ENCODE data around the gene SUGP1. TPM values are rescaled to one million over a fixed set of nuclear protein-coding genes. Genes with fewer than 3 reads are reported as not detected.

The SUGP1 gene
- total RNA-seq, 2 donors from 2014 or later = 50.2 to 51.1 TPM

DNA sequence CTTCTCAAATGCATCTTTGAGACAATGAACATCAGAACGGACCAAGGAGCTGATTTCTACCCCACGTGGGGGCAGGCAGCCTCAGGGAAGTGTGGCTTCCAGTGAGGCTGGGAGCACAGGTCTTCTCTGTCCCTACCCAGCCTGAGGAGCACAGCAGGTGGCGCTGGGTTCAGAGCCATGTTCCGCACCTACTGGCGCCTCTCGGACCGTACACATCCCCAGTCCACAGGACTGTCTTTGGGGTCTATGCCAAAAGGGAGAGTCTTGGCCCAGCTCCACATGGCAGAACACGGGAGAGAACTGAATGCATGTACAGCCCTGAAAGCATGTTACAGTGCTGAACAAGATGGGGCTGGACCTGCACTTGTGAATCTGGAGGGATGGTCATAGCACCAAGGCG, 22.6 kb downstream of the SUGP1 start:
- Mint-ChIP-seq H3K4me1 (no peaks in the 10 kb centered on the region), H3K36me3 (ENCODE audit: low read depth) (peaks cover 66% of the 10 kb centered on the region), H3K9me3 (no peaks in the 10 kb centered on the region), H3K4me3 (no peak overlapping the region), H3K27ac (no peak overlapping the region), H3K27me3 (no peaks in the 10 kb centered on the region)
- ATAC-seq (replicated peaks) = no peak

DNA sequence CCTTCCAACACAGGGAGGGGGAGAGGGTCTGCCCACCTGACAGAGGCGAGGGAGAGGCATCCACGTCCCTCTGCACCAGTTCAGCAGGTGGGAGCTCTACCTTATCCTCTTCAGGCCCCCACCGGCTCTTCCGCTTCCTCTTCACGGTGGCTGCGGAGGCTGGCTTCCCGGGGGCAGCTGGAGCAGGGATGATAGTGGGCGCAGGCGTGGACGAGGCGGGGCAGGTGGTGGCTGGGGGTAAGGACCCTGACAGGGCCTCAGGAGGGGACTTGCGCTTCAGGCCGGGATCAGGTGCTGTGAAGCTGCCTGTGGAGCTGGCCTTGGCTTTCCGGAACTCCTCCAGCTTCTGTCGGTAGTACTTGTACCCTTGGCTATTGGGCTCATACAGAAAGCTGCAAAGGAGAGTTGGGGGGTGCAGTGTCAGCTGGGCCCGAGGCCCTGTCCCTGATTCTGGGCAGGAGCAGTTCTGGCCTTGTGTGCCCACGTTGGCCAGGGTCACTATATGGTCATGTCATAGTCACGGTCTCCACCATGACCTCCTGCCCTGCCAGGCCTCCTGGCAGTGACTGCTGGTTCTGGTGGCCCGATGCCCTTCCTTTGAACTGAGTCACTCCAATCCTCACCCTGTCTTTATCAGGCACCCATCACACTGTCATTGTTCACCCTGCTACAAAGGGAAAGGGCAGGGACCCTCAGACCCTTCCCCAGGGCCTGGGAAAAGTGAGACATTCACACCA, 23.2 kb downstream of the SUGP1 start:
- ATAC-seq (replicated peaks) = no peak
- Mint-ChIP-seq H3K36me3 (ENCODE audit: low read depth) (peaks cover 68% of the 10 kb centered on the region), H3K27ac (no peak overlapping the region), H3K4me3 (no peak overlapping the region), H3K4me1 (no peaks in the 10 kb centered on the region), H3K27me3 (no peaks in the 10 kb centered on the region), H3K9me3 (no peaks in the 10 kb centered on the region)

DNA sequence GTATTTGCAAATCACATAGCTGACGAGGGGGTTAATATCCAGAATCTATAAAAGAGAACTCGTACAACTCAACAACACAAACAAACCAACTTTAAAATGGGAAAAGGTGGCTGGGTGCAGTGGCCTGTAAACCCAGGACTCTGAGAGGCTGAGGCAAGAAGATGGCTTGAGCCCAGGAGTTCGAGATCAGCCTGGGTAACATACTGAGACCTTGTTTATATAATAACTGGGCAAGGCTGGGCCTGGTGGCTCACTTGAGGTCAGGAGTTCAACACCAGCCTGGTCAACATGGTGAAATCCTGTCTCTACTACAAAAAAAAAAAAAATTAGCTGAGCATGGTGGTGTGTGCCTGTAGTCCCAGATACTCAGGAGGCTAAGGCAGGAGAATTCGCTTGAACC, 25.4 kb downstream of the SUGP1 start:
- no peak for ATAC-seq (replicated peaks)
- Mint-ChIP-seq H3K4me1 (no peaks in the 10 kb centered on the region), H3K9me3 (no peaks in the 10 kb centered on the region), H3K36me3 (ENCODE audit: low read depth) (peaks cover 78% of the 10 kb centered on the region), H3K27ac (no peak overlapping the region), H3K4me3 (no peak overlapping the region), H3K27me3 (no peaks in the 10 kb centered on the region)

- Mint-ChIP-seq H3K27me3 (no peaks in the 10 kb centered on the region), H3K4me3 (no peak overlapping the region), H3K27ac (no peak overlapping the region), H3K4me1 (no peaks in the 10 kb centered on the region), H3K36me3 (ENCODE audit: low read depth) (peaks cover 88% of the 10 kb centered on the region), H3K9me3 (no peaks in the 10 kb centered on the region)
- no peak for ATAC-seq (replicated peaks)
Measured at GRCh38 chr19:19292607-19293006, 27.7 kb downstream of the SUGP1 start.

GRCh38 chr19:19285686-19286085, 34.6 kb downstream of the SUGP1 start:
- ATAC-seq (replicated peaks) = no peak
- Mint-ChIP-seq H3K27ac (no peak overlapping the region), H3K4me3 (no peak overlapping the region), H3K9me3 (no peaks in the 10 kb centered on the region), H3K36me3 (ENCODE audit: low read depth) (peaks cover 87% of the 10 kb centered on the region), H3K27me3 (no peaks in the 10 kb centered on the region), H3K4me1 (no peaks in the 10 kb centered on the region)

GRCh38 chr19:19280561-19280960, 39.7 kb downstream of the SUGP1 start:
- H3K9me3 Mint-ChIP-seq = no peaks in the 10 kb centered on the region
- no peaks in the 10 kb centered on the region for H3K27me3 Mint-ChIP-seq
- H3K4me1 Mint-ChIP-seq = no peaks in the 10 kb centered on the region
- ATAC-seq (replicated peaks) = no peak
- H3K4me3 Mint-ChIP-seq = no peak overlapping the region
- no peak overlapping the region for H3K27ac Mint-ChIP-seq
- peaks cover 90% of the 10 kb centered on the region for H3K36me3 Mint-ChIP-seq (ENCODE audit: low read depth)

- no peak overlapping the region for H3K27ac Mint-ChIP-seq
- ATAC-seq (replicated peaks) = no peak
- no peaks in the 10 kb centered on the region for H3K4me1 Mint-ChIP-seq
- no peak overlapping the region for H3K4me3 Mint-ChIP-seq
- no peaks in the 10 kb centered on the region for H3K9me3 Mint-ChIP-seq
- H3K36me3 Mint-ChIP-seq (ENCODE audit: low read depth) = peaks cover 85% of the 10 kb centered on the region
- no peaks in the 10 kb centered on the region for H3K27me3 Mint-ChIP-seq
Measured at GRCh38 chr19:19279853-19280252, 40.5 kb downstream of the SUGP1 start.

DNA sequence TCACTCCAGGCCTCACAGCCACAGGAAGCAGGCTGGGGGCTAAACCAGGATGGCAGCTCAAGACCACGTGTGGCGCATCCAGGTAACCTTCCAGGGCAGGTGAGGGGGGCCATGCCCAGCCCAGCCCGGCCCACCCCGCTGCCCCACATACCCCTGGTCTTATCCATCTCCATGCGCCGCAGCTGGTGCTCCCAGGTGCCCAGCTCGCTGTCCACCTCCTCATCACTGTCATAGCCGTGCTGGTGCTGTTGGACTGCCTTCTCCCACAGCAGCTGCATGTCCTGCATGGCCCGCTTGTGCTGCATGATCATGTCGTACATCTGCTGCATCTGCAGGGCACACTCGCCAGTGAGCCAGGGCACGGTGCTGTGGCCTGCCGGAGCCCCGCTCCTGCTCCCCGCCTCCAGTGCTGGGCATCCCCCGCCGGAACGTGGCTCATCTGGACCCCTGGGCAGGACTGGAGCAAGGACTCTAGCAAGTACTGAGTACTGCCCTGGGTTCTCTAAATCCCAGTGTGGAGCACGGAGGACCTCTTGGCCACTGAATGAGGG, 41.2 kb downstream of the SUGP1 start:
- peaks cover 1% of the 10 kb centered on the region for H3K4me1 Mint-ChIP-seq
- peaks cover 78% of the 10 kb centered on the region for H3K36me3 Mint-ChIP-seq (ENCODE audit: low read depth)
- no peak for ATAC-seq (replicated peaks)
- H3K9me3 Mint-ChIP-seq = no peaks in the 10 kb centered on the region
- H3K4me3 Mint-ChIP-seq = no peak overlapping the region
- H3K27ac Mint-ChIP-seq = no peak overlapping the region
- peaks cover under 1% of the 10 kb centered on the region for H3K27me3 Mint-ChIP-seq

DNA sequence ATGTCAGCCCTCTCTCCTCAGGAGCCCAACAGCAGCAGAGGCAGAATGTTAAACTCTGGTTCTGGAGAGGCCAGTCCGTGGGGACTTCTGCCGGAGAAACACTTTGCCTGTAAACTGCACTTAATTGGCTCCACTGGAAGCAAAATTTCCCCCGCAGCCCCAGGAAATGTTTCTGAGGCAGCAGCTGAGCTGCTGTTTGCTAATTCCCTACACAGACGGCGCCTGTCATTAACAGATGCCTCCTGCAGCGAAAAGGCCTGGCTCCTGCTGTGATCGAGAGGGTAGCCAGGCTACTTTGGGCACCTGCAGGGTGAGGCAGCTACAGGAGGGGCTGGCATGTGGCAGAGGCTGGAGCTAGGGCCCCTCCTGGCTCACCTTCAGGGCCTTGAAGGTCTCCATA, 42.0 kb downstream of the SUGP1 start:
- no peak for ATAC-seq (replicated peaks)
- Mint-ChIP-seq H3K36me3 (ENCODE audit: low read depth) (peaks cover 70% of the 10 kb centered on the region), H3K27me3 (peaks cover 9% of the 10 kb centered on the region)

GRCh38 chr19:19276851-19277250, 43.5 kb downstream of the SUGP1 start:
- ATAC-seq (replicated peaks) = no peak
- no peak overlapping the region for H3K27ac Mint-ChIP-seq
- H3K4me3 Mint-ChIP-seq = no peak overlapping the region
- H3K9me3 Mint-ChIP-seq = no peaks in the 10 kb centered on the region
- peaks cover 56% of the 10 kb centered on the region for H3K36me3 Mint-ChIP-seq (ENCODE audit: low read depth)
- peaks cover 9% of the 10 kb centered on the region for H3K27me3 Mint-ChIP-seq
- H3K4me1 Mint-ChIP-seq = peaks cover 10% of the 10 kb centered on the region

More for the DNA sequence above, 42.0 kb downstream of the SUGP1 start:
- H3K4me1 Mint-ChIP-seq = peaks cover 9% of the 10 kb centered on the region
- no peaks in the 10 kb centered on the region for H3K9me3 Mint-ChIP-seq
- H3K4me3 Mint-ChIP-seq = no peak overlapping the region
- H3K27ac Mint-ChIP-seq = no peak overlapping the region

DNA sequence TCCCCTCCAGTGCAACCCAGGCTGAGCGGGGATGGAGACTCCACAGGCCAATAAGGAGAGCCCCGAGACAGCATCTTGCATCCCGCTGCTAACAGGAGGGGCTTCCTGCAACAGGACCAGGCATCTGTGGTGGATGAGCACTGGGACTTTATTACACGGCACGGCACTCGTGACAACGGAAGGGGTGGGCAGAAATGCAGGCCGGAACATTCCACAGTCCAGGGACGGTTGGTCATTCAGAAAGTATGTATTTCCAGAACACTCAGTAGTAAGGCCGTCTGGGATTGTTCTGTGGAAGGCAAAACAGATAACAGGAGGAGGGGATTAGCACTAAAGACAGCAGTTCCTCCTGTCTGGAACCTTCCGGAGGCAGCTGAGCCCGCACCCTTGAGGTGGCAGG, 43.9 kb downstream of the SUGP1 start:
- H3K4me1 Mint-ChIP-seq = peaks cover 10% of the 10 kb centered on the region
- peaks cover 51% of the 10 kb centered on the region for H3K36me3 Mint-ChIP-seq (ENCODE audit: low read depth)
- no peaks in the 10 kb centered on the region for H3K9me3 Mint-ChIP-seq
- H3K27me3 Mint-ChIP-seq = peaks cover 9% of the 10 kb centered on the region
- no peak overlapping the region for H3K4me3 Mint-ChIP-seq
- no peak overlapping the region for H3K27ac Mint-ChIP-seq
- ATAC-seq (replicated peaks) = no peak

GRCh38 chr19:19274716-19275565, 45.4 kb downstream of the SUGP1 start:
- Mint-ChIP-seq H3K4me3 (no peak overlapping the region), H3K36me3 (ENCODE audit: low read depth) (peaks cover 37% of the 10 kb centered on the region), H3K27me3 (peaks cover 9% of the 10 kb centered on the region), H3K4me1 (peaks cover 10% of the 10 kb centered on the region), H3K27ac (no peak overlapping the region), H3K9me3 (no peaks in the 10 kb centered on the region)
- no peak for ATAC-seq (replicated peaks)

DNA sequence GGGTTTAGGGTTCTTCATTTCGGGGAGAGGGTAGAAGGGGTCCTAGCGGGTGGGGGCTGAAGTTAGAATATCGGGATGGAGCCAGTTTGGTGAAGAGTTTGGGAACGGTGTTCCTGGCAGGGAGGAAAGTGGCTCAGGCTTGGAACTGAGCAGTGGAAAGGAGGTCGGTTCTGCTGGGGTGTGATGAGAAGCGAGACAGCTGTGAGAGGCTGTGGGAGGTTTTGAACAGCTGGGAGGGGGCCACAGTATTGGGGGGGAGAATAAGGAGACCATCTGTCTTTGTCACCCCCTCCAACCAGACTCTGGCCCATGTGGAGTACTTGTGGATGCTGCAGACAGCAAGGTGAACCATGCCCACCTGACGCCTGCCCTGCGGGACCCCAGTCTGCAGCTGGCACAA, 46.2 kb downstream of the SUGP1 start:
- H3K4me3 Mint-ChIP-seq = no peak overlapping the region
- H3K4me1 Mint-ChIP-seq = peaks cover 10% of the 10 kb centered on the region
- peaks cover 31% of the 10 kb centered on the region for H3K36me3 Mint-ChIP-seq (ENCODE audit: low read depth)
- H3K27ac Mint-ChIP-seq = no peak overlapping the region
- no peaks in the 10 kb centered on the region for H3K9me3 Mint-ChIP-seq
- no peak for ATAC-seq (replicated peaks)
- H3K27me3 Mint-ChIP-seq = peaks cover 9% of the 10 kb centered on the region

GRCh38 chr19:19271828-19272599, 48.3 kb downstream of the SUGP1 start:
- peaks cover 14% of the 10 kb centered on the region for H3K36me3 Mint-ChIP-seq (ENCODE audit: low read depth)
- peak overlapping the region; percentile 3 for H3K27ac Mint-ChIP-seq
- H3K27me3 Mint-ChIP-seq = peaks cover 9% of the 10 kb centered on the region
- H3K9me3 Mint-ChIP-seq = no peaks in the 10 kb centered on the region
- no peak for ATAC-seq (replicated peaks)
- no peak overlapping the region for H3K4me3 Mint-ChIP-seq
- H3K4me1 Mint-ChIP-seq = peaks cover 10% of the 10 kb centered on the region

Measured in activated T-helper 17 cell treated with anti-CD3 and anti-CD28 coated beads, Interleukin-2, amount 50 U/mL, for 72 hours (primary cell).